Measurements from ENCODE around the gene GLIPR1L1. TPM values are rescaled to one million over a fixed set of nuclear protein-coding genes. Genes with fewer than 3 reads are reported as not detected.
"Not testable (repeated sequence)": the region's sequence is repeated elsewhere in the genome, so short reads cannot be mapped to it uniquely, and the experiment has no call there.

The GLIPR1L1 gene
- total RNA-seq, 2 donors from 2014 or later: not detected

- no peak for ATAC-seq (replicated peaks)
- no peaks in the 10 kb centered on the region for H3K36me3 Mint-ChIP-seq (ENCODE audit: low read depth)
- H3K27me3 Mint-ChIP-seq: peaks cover 18% of the 10 kb centered on the region
- no peak overlapping the region for H3K4me3 Mint-ChIP-seq
- H3K9me3 Mint-ChIP-seq: no peaks in the 10 kb centered on the region
- H3K27ac Mint-ChIP-seq: no peak overlapping the region
- H3K4me1 Mint-ChIP-seq: no peaks in the 10 kb centered on the region
These were observed 6.8 kb upstream of the GLIPR1L1 start for GRCh38 chr12:75327642-75328041.

- Mint-ChIP-seq H3K27me3 (peaks cover 19% of the 10 kb centered on the region), H3K27ac (peak within 1 kb of the TSS; percentile 36), H3K9me3 (no peaks in the 10 kb centered on the region), H3K36me3 (ENCODE audit: low read depth) (no peaks in the 10 kb centered on the region), H3K4me3 (peak within 1 kb of the TSS; percentile 78), H3K4me1 (peaks cover 13% of the 10 kb centered on the region)
- peak; percentile 50 for ATAC-seq (replicated peaks)
These were observed 4.3 kb upstream of the GLIPR1L1 start, which contains the start of gene CAPS2 for GRCh38 chr12:75329918-75330826. TSS of gene CAPS2 (minus strand) at chr12:75330324. CDS start at chr12:75326498, 3,826 bp downstream.

- H3K4me1 Mint-ChIP-seq: peaks cover 18% of the 10 kb centered on the region
- no peaks in the 10 kb centered on the region for H3K9me3 Mint-ChIP-seq
- H3K4me3 Mint-ChIP-seq: no peak overlapping the region
- ATAC-seq (replicated peaks): peak; percentile 22
- no peaks in the 10 kb centered on the region for H3K36me3 Mint-ChIP-seq (ENCODE audit: low read depth)
- peaks cover 7% of the 10 kb centered on the region for H3K27me3 Mint-ChIP-seq
- no peak overlapping the region for H3K27ac Mint-ChIP-seq
These were observed 3.4 kb downstream of the GLIPR1L1 start for GRCh38 chr12:75337905-75338304.

DNA sequence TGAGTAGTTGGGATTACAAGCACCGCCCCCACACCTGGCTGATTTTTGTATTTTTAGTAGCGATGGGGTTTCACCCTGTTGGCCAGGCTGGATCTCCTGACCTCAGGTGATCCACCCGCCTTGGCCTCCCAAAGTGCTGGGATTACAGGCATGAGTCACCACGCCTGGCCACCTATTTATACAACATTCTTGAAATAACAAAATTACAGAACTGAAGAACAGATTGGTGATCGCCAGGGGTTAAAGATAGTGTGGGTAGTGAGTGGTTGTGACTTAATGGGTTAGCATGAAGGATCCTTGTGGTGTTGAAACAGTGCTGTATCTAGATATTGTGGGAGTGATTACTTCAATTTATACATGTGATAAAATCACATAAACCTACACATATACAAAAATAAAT is 7.4 kb downstream of the GLIPR1L1 start:
- Mint-ChIP-seq H3K27me3 (no peaks in the 10 kb centered on the region), H3K36me3 (ENCODE audit: low read depth) (no peaks in the 10 kb centered on the region), H3K4me1 (peaks cover 5% of the 10 kb centered on the region), H3K27ac (no peak overlapping the region), H3K9me3 (no peaks in the 10 kb centered on the region), H3K4me3 (no peak overlapping the region)
- ATAC-seq (replicated peaks): no peak

DNA sequence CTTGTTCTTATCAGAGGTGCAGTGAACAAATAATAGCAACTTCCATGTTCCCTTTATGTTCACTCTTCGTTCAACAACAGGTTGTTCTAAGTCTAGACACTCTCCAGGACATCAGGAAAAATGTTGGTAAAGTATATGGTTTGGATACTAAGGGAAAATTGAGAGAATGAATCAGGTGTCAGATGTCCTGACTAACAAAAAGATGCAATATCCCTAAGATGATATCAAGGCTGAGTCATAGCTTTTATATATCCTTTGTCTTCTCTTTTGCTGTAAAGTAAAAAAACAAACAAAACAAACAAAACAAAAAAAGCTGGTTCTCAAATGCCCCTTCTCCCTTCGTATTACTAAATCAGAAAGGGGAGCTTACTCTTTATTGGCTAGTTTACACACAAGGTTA is 11.1 kb downstream of the GLIPR1L1 start:
- ATAC-seq (replicated peaks): no peak
- H3K4me3 Mint-ChIP-seq: no peak overlapping the region
- H3K27me3 Mint-ChIP-seq: no peaks in the 10 kb centered on the region
- H3K27ac Mint-ChIP-seq: no peak overlapping the region
- no peaks in the 10 kb centered on the region for H3K36me3 Mint-ChIP-seq (ENCODE audit: low read depth)
- H3K4me1 Mint-ChIP-seq: no peaks in the 10 kb centered on the region
- no peaks in the 10 kb centered on the region for H3K9me3 Mint-ChIP-seq

DNA sequence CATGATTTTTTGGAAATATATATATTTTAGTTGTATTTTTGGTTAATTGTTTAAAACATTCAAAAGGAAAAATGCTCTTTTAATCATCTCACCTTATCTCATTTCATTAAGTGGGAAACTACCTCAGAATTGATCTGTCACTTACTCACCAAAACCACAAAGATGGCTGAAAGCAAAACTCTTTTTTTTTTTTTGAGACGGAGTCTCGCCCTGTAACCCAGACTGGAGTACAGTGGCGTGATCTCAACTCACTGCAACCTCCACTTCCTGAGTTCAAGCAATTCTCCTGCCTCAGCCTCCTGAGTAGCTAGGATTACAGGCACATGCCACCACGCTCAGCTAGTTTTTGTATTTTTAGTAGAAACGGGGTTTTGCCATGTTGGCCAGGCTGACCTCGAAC is 11.7 kb downstream of the GLIPR1L1 start:
- H3K9me3 Mint-ChIP-seq: not testable (repeated sequence)

GRCh38 chr12:75349946-75350345 is 15.5 kb downstream of the GLIPR1L1 start:
- no peaks in the 10 kb centered on the region for H3K36me3 Mint-ChIP-seq (ENCODE audit: low read depth)
- ATAC-seq (replicated peaks): no peak
- H3K9me3 Mint-ChIP-seq: peaks cover 6% of the 10 kb centered on the region
- no peaks in the 10 kb centered on the region for H3K4me1 Mint-ChIP-seq
- H3K27me3 Mint-ChIP-seq: no peaks in the 10 kb centered on the region
- no peak overlapping the region for H3K27ac Mint-ChIP-seq
- no peak overlapping the region for H3K4me3 Mint-ChIP-seq

More for the DNA sequence above, 11.7 kb downstream of the GLIPR1L1 start:
- peak overlapping the region; percentile 28 for H3K4me3 Mint-ChIP-seq
- not testable (repeated sequence) for H3K4me1 Mint-ChIP-seq; H3K36me3 Mint-ChIP-seq (ENCODE audit: low read depth); H3K27ac Mint-ChIP-seq; H3K27me3 Mint-ChIP-seq
- peak; percentile 99 for ATAC-seq (replicated peaks)

- Mint-ChIP-seq H3K36me3 (ENCODE audit: low read depth) (no peaks in the 10 kb centered on the region), H3K4me1 (no peaks in the 10 kb centered on the region), H3K4me3 (no peak overlapping the region), H3K27ac (no peak overlapping the region), H3K27me3 (no peaks in the 10 kb centered on the region), H3K9me3 (peaks cover 6% of the 10 kb centered on the region)
- no peak for ATAC-seq (replicated peaks)
These were observed 15.9 kb downstream of the GLIPR1L1 start for GRCh38 chr12:75350413-75350812.

DNA sequence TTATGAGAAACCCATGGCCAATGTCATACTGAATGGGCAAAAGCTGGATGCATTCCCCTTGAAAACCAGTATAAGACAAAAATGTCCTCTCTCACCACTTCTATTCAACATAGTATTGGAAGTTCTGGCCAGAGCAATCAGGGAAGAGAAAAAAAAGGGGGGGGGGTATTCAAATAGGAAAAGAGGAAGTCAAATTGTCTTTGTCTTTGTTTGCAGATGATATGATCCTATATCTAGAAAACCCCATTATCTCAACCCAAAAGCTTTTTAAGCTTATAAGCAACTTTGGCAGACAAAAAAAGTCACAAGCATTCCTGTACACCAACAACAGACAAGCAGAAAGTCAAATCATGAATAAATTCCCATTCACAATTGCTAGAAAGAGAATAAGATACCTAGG is 19.5 kb downstream of the GLIPR1L1 start:
- H3K4me1 Mint-ChIP-seq: no peaks in the 10 kb centered on the region

DNA sequence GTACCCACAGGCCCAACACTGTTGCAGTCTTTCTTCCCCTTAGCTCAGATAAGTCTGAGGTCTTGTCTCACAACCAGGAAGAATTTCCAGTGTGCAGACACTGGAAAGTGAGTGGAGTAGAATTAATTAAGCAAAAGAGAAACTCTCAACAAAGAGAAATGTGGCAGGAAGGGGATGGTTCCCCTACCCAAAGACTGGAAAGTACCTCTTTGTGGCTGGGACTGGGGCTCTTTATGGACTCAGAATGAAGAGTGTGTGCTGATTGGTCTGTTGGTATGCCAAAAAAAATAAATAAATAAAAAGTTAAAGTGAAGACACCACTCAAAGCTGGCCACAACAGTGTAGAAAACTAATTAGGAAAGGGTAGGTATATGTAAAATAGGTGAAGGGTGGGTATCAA is 26.4 kb downstream of the GLIPR1L1 start:
- Mint-ChIP-seq H3K4me1 (peaks cover 5% of the 10 kb centered on the region), H3K27ac (peak overlapping the region; percentile 53), H3K27me3 (no peaks in the 10 kb centered on the region), H3K36me3 (ENCODE audit: low read depth) (no peaks in the 10 kb centered on the region), H3K4me3 (no peak overlapping the region), H3K9me3 (no peaks in the 10 kb centered on the region)
- peak; percentile 85 for ATAC-seq (replicated peaks)

More for the DNA sequence above, 19.5 kb downstream of the GLIPR1L1 start:
- Mint-ChIP-seq H3K27me3 (no peaks in the 10 kb centered on the region), H3K9me3 (peaks cover 6% of the 10 kb centered on the region), H3K4me3 (no peak overlapping the region), H3K36me3 (ENCODE audit: low read depth) (no peaks in the 10 kb centered on the region), H3K27ac (no peak overlapping the region)
- no peak for ATAC-seq (replicated peaks)

DNA sequence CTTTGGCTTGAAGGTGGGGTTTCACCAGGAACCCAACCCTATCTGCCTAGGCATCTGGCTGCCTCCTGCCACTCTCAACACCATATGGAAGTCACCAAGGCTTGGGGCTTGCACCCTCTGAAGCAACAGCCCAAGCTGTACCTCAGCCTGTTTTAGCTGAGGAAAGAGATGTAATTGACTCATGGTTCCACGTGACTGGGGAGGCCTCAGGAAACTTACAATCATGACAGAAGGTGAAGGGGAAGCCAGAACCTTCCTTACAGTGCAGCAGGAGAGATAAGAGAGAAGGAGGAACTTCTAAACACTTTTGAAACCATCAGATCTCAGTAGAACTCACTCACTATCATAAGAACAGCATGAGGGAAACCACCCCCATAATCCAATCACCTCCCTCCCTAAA is 26.9 kb downstream of the GLIPR1L1 start:
- Mint-ChIP-seq H3K4me3 (no peak overlapping the region), H3K27me3 (no peaks in the 10 kb centered on the region), H3K36me3 (ENCODE audit: low read depth) (no peaks in the 10 kb centered on the region), H3K27ac (peak overlapping the region; percentile 53), H3K4me1 (peaks cover 7% of the 10 kb centered on the region), H3K9me3 (no peaks in the 10 kb centered on the region)
- ATAC-seq (replicated peaks): peak; percentile 81

DNA sequence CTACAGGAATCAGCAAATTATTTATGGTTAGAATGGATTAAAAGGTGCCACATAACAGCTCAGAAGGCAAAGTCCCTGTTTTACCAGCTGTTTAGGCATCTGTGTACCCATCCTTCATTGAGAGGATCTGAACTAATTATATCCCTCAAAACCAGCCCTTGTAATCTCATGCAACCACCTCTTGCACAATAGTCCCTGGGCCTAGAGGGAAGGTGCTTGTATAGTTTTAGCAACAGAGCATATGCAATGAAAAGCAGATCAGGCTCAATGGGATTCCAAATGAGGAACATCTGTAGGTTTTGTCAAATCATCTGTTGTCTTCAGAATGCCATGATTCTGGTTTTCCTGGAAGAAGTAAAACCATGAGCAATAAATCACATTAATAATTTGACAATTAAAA is 30.4 kb downstream of the GLIPR1L1 start:
- Mint-ChIP-seq H3K36me3 (ENCODE audit: low read depth) (no peaks in the 10 kb centered on the region), H3K27me3 (no peaks in the 10 kb centered on the region), H3K4me1 (peaks cover 11% of the 10 kb centered on the region), H3K27ac (no peak overlapping the region), H3K9me3 (no peaks in the 10 kb centered on the region), H3K4me3 (no peak overlapping the region)
- ATAC-seq (replicated peaks): no peak

DNA sequence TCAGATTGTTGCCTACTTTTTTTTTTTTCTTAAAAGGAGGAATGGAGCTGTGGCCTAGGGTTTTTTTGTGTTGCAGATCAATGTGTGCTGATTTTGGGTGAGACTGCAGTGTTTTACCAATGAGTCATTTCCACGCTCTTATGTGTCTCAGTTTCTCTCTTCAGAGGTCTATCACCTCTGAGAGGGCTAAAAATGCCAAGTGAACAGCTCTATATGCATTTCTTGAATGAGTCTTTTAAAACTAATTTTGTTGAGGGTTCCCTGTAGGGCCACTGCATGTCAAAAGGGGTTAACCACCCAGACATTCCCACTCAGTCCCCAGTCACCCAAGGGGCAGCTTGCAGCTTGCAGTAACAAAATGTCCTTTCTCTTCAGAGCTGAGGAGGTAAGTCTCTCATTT is 32.2 kb downstream of the GLIPR1L1 start:
- Mint-ChIP-seq H3K9me3 (no peaks in the 10 kb centered on the region), H3K27me3 (no peaks in the 10 kb centered on the region), H3K27ac (no peak overlapping the region), H3K4me1 (peaks cover 6% of the 10 kb centered on the region), H3K4me3 (no peak overlapping the region), H3K36me3 (ENCODE audit: low read depth) (no peaks in the 10 kb centered on the region)
- ATAC-seq (replicated peaks): peak; percentile 73

DNA sequence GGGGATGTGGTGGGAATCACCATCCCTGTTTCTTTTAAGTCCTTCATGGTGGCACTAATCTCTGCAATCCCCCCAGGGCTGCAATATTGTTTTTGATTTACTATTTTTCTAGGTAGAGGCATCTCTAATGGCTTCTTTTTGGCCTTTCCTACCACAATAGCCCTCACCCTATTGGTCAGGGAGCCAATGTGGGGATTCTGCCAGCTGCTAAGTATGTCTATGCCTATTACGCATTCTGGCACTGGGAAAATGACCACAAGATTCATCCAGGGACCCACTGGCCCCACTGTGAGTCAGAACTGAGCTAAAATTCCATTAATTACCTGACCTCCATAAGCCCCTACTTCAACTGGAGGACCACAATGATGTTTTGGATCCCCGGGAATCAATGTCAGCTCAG is 40.5 kb downstream of the GLIPR1L1 start:
- Mint-ChIP-seq H3K27me3 (no peaks in the 10 kb centered on the region), H3K4me1 (peaks cover 5% of the 10 kb centered on the region), H3K9me3 (no peaks in the 10 kb centered on the region), H3K27ac (no peak overlapping the region), H3K4me3 (no peak overlapping the region), H3K36me3 (ENCODE audit: low read depth) (no peaks in the 10 kb centered on the region)
- no peak for ATAC-seq (replicated peaks)

DNA sequence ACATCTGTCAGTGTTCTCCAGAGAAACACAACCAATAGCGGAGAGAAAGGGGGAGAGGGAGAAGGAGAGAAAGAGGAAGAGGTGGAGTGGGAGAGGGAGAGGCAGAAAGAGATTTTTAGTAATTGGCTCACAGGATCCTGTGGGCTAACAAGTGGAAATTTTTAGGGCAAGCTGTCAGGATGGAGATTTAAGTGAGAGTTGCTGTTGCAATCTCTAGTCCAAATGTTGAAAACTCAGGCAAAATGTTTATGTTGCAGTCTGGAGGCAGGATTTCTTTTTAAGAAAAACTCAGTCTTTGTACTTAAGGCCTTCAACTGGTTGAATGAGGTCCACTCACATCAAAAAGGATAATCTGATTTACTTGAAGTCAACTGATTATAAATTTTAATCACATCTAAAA is 43.9 kb downstream of the GLIPR1L1 start:
- H3K27ac Mint-ChIP-seq: no peak overlapping the region
- no peaks in the 10 kb centered on the region for H3K36me3 Mint-ChIP-seq (ENCODE audit: low read depth)
- ATAC-seq (replicated peaks): no peak
- H3K4me3 Mint-ChIP-seq: no peak overlapping the region
- H3K27me3 Mint-ChIP-seq: no peaks in the 10 kb centered on the region
- no peaks in the 10 kb centered on the region for H3K9me3 Mint-ChIP-seq
- H3K4me1 Mint-ChIP-seq: peaks cover 2% of the 10 kb centered on the region

All from activated T-helper 17 cell treated with anti-CD3 and anti-CD28 coated beads, Interleukin-2, amount 50 U/mL, for 72 hours (primary cell).